Limb (tissue), 2 donors: ENCODE results near the gene COL19A1.
"Not testable (repeated sequence)": the region's sequence is repeated elsewhere in the genome, so short reads cannot be mapped to it uniquely, and the experiment has no call there.

ENCODE experiments used
- DNase-seq, 2 donors: peaks; one replicate each; pipeline ENCODE4 v3.0.0-alpha.2; 2016; ENCODE audit errors: extremely low spot score in 2 of 2

The COL19A1 gene

GRCh38 chr6:69866770-69867638 is 648 bp downstream of the COL19A1 start:
- DNase-seq = peak; percentile 38 to 82

GRCh38 chr6:69867639-69867976 is 1.3 kb downstream of the COL19A1 start:
- DNase-seq = no peak

GRCh38 chr6:69868252-69868804 is 2.0 kb downstream of the COL19A1 start:
- DNase-seq = no peak

- DNase-seq = no peak
Observed at GRCh38 chr6:69868961-69869360, 2.6 kb downstream of the COL19A1 start.

GRCh38 chr6:69871107-69871506 is 4.8 kb downstream of the COL19A1 start:
- peak in 1 of 2 donors; percentile 32 for DNase-seq

- no peak for DNase-seq
Observed at GRCh38 chr6:69873291-69873690, 6.9 kb downstream of the COL19A1 start.

- DNase-seq = no peak
Observed at GRCh38 chr6:69875715-69876114, 9.4 kb downstream of the COL19A1 start.

GRCh38 chr6:69878795-69879194 is 12.4 kb downstream of the COL19A1 start:
- no peak for DNase-seq

GRCh38 chr6:69880601-69881000 is 14.2 kb downstream of the COL19A1 start:
- no peak for DNase-seq

- no peak for DNase-seq
Observed at GRCh38 chr6:69881322-69882151, 15.2 kb downstream of the COL19A1 start.

- no peak for DNase-seq
Observed at GRCh38 chr6:69883551-69883950, 17.2 kb downstream of the COL19A1 start.

- DNase-seq = no peak
Observed at GRCh38 chr6:69884231-69884630, 17.9 kb downstream of the COL19A1 start.

- no peak for DNase-seq
Observed at GRCh38 chr6:69887026-69887425, 20.7 kb downstream of the COL19A1 start.

GRCh38 chr6:69887714-69888345 is 21.5 kb downstream of the COL19A1 start:
- no peak for DNase-seq

GRCh38 chr6:69888482-69889233 is 22.3 kb downstream of the COL19A1 start:
- no peak for DNase-seq

GRCh38 chr6:69889234-69889974 is 23.0 kb downstream of the COL19A1 start:
- not testable (repeated sequence) for DNase-seq

GRCh38 chr6:69892561-69892960 is 26.2 kb downstream of the COL19A1 start:
- not testable (repeated sequence) for DNase-seq

- DNase-seq = not testable (repeated sequence)
Observed at GRCh38 chr6:69893266-69893665, 26.9 kb downstream of the COL19A1 start.

GRCh38 chr6:69894578-69895347 is 28.4 kb downstream of the COL19A1 start:
- no peak for DNase-seq

GRCh38 chr6:69895396-69895795 is 29.0 kb downstream of the COL19A1 start:
- no peak for DNase-seq
